Measurements from ENCODE around the gene GANC.
"Not testable (repeated sequence)": the region's sequence is repeated elsewhere in the genome, so short reads cannot be mapped to it uniquely, and the experiment has no call there.

The GANC gene

GRCh38 chr15:42283671-42284070 is 10.7 kb downstream of the GANC start:
- DNase-seq: no peak

- no peak for DNase-seq
These were observed 11.6 kb downstream of the GANC start for GRCh38 chr15:42284551-42284950.

GRCh38 chr15:42285034-42285433 is 12.0 kb downstream of the GANC start:
- no peak for DNase-seq

GRCh38 chr15:42286445-42287029 is 13.5 kb downstream of the GANC start:
- DNase-seq: no peak

GRCh38 chr15:42287931-42288330 is 14.9 kb downstream of the GANC start:
- DNase-seq: no peak

GRCh38 chr15:42289166-42289565 is 16.2 kb downstream of the GANC start:
- DNase-seq: no peak

GRCh38 chr15:42301004-42301403 is 28.0 kb downstream of the GANC start:
- DNase-seq: not testable (repeated sequence)

- DNase-seq: no peak
These were observed 33.7 kb downstream of the GANC start for GRCh38 chr15:42306681-42307080.

- no peak for DNase-seq
These were observed 40.5 kb downstream of the GANC start for GRCh38 chr15:42313463-42313862.

GRCh38 chr15:42314818-42315217 is 41.8 kb downstream of the GANC start:
- no peak for DNase-seq

GRCh38 chr15:42315521-42315920 is 42.5 kb downstream of the GANC start:
- DNase-seq: no peak

- DNase-seq: not testable (repeated sequence)
These were observed 43.3 kb downstream of the GANC start for GRCh38 chr15:42316282-42316805.

GRCh38 chr15:42319206-42319605 is 46.2 kb downstream of the GANC start:
- DNase-seq: no peak

GRCh38 chr15:42324308-42324707 is 51.3 kb downstream of the GANC start:
- no peak for DNase-seq

- DNase-seq: no peak
These were observed 56.2 kb downstream of the GANC start for GRCh38 chr15:42329161-42329560.

GRCh38 chr15:42329992-42330391 is 57.0 kb downstream of the GANC start:
- no peak for DNase-seq

GRCh38 chr15:42331235-42331634 is 58.2 kb downstream of the GANC start:
- no peak for DNase-seq

- no peak for DNase-seq
These were observed 59.3 kb downstream of the GANC start for GRCh38 chr15:42332331-42332730.

GRCh38 chr15:42335074-42335473 is 62.1 kb downstream of the GANC start:
- DNase-seq: no peak

- DNase-seq: not testable (repeated sequence)
These were observed 63.6 kb downstream of the GANC start for GRCh38 chr15:42336650-42337049.

- not testable (repeated sequence) for DNase-seq
These were observed 64.1 kb downstream of the GANC start for GRCh38 chr15:42337104-42337503.

GRCh38 chr15:42338500-42338899 is 65.5 kb downstream of the GANC start:
- DNase-seq: no peak

GRCh38 chr15:42343596-42344232 is 70.7 kb downstream of the GANC start:
- DNase-seq: no peak

- no peak for DNase-seq
These were observed 71.8 kb downstream of the GANC start for GRCh38 chr15:42344763-42345162.

- no peak for DNase-seq
These were observed 72.5 kb downstream of the GANC start for GRCh38 chr15:42345504-42345903.
